8988T (cell line): ENCODE results near the gene CHN2.

ENCODE experiments used
- DNase-seq: peaks from one replicate; pipeline ENCODE4 v3.0.0; 2011

Gene CHN2

GRCh38 chr7:29288181-29289091 is 93.9 kb downstream of the CHN2 start:
- DNase-seq = no peak

GRCh38 chr7:29289156-29290021 is 94.8 kb downstream of the CHN2 start:
- DNase-seq = no peak

- DNase-seq = no peak
These were observed 96.3 kb downstream of the CHN2 start for GRCh38 chr7:29290829-29291228.

- DNase-seq = no peak
These were observed 97.4 kb downstream of the CHN2 start for GRCh38 chr7:29291723-29292618.

GRCh38 chr7:29292886-29293658 is 98.5 kb downstream of the CHN2 start:
- DNase-seq = no peak

- no peak for DNase-seq
These were observed 101.8 kb downstream of the CHN2 start for GRCh38 chr7:29296421-29296820.

GRCh38 chr7:29297194-29297890 is 102.8 kb downstream of the CHN2 start:
- no peak for DNase-seq

- DNase-seq = no peak
These were observed 104.5 kb downstream of the CHN2 start for GRCh38 chr7:29299086-29299485.

- no peak for DNase-seq
These were observed 105.5 kb downstream of the CHN2 start for GRCh38 chr7:29300026-29300480.

GRCh38 chr7:29300649-29301048 is 106.1 kb downstream of the CHN2 start:
- no peak for DNase-seq

GRCh38 chr7:29302666-29303395 is 108.3 kb downstream of the CHN2 start:
- no peak for DNase-seq

GRCh38 chr7:29304756-29305155 is 110.2 kb downstream of the CHN2 start:
- DNase-seq = no peak

- no peak for DNase-seq
These were observed 111.9 kb downstream of the CHN2 start for GRCh38 chr7:29306319-29306991.

- DNase-seq = no peak
These were observed 113.8 kb downstream of the CHN2 start for GRCh38 chr7:29308424-29308823.

GRCh38 chr7:29309041-29309854 is 114.7 kb downstream of the CHN2 start:
- DNase-seq = no peak

- DNase-seq = no peak
These were observed 116.0 kb downstream of the CHN2 start for GRCh38 chr7:29310625-29311024.

- DNase-seq = no peak
These were observed 116.7 kb downstream of the CHN2 start for GRCh38 chr7:29311314-29311713.

GRCh38 chr7:29314148-29314547 is 119.6 kb downstream of the CHN2 start:
- no peak for DNase-seq
